Measurements from ENCODE around the gene CALHM6. TPM values are rescaled to one million over a fixed set of nuclear protein-coding genes. Genes with fewer than 3 reads are reported as not detected.

Gene CALHM6
- total RNA-seq, 2 experiments from 2014 or later: 3.1 to 3.4 TPM

DNA sequence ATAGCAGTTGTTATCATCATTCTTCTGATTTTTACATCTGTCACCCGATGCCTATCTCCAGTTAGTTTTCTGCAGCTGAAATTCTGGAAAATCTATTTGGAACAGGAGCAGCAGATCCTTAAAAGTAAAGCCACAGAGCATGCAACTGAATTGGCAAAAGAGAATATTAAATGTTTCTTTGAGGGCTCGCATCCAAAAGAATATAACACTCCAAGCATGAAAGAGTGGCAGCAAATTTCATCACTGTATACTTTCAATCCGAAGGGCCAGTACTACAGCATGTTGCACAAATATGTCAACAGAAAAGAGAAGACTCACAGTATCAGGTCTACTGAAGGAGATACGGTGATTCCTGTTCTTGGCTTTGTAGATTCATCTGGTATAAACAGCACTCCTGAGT, 2.1 kb downstream of the CALHM6 start:
- Mint-ChIP-seq H3K9me3 (no peaks in the 10 kb centered on the region), H3K4me1 (ENCODE audit: low read depth) (peaks cover 20% of the 10 kb centered on the region), H3K36me3 (ENCODE audit: low read depth) (no peaks in the 10 kb centered on the region), H3K4me3 (no peak overlapping the region), H3K27ac (no peak overlapping the region), H3K27me3 (ENCODE audit: low read depth) (peaks cover 22% of the 10 kb centered on the region)
- CTCF ChIA-PET: interaction anchor here (0.7 to 1.4 kb wide), 4 partner anchors 18 to 175 kb away, joined by 3 to 4 read pairs (median 4); no protein-coding TSS in a partner anchor
- intact Hi-C loops (cut with micrococcal nuclease): loop anchor here (2.0 to 10.0 kb wide), 4 partner anchors 91 to 452 kb away; partner anchors contain the start of genes DSE and NT5DC1
- DNase-seq: no peak

- peaks cover 19% of the 10 kb centered on the region for H3K27me3 Mint-ChIP-seq (ENCODE audit: low read depth)
- intact Hi-C loops (cut with micrococcal nuclease): loop anchor here (10.0 kb wide), 1 partner anchor 360 kb away; the partner anchor contains the start of gene NT5DC1
- CTCF ChIA-PET: interaction anchor here (0.8 kb wide), 1 partner anchor 21 kb away, joined by 5 read pairs; no protein-coding TSS in a partner anchor
- H3K27ac Mint-ChIP-seq: no peak overlapping the region
- H3K36me3 Mint-ChIP-seq (ENCODE audit: low read depth): no peaks in the 10 kb centered on the region
- H3K4me3 Mint-ChIP-seq: no peak overlapping the region
- H3K9me3 Mint-ChIP-seq: no peaks in the 10 kb centered on the region
- peaks cover 20% of the 10 kb centered on the region for H3K4me1 Mint-ChIP-seq (ENCODE audit: low read depth)
- DNase-seq: no peak
Measured at GRCh38 chr6:116465246-116465645, 4.1 kb downstream of the CALHM6 start.

DNA sequence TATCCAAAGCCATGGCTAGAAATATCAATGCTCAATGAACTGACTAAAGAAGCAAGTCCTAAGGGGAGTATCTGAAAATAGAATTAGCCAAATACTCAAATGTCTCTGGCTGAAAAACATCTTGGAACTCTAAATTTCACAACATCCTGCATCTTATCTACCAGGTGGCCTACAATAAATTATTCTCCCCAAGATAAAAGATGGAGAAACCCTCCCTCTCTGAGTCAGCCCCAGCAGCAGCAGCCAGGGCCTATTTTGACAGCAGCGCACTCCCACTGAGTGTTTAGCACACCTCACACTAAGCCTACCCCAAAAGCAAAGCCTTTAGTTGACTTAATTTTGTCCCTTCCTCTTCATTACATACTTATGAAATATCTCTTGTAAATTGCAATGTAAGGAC, 5.9 kb downstream of the CALHM6 start:
- intact Hi-C loops (cut with micrococcal nuclease): loop anchor here (10.0 kb wide), 1 partner anchor 362 kb away; the partner anchor contains the start of gene NT5DC1
- Mint-ChIP-seq H3K36me3 (ENCODE audit: low read depth) (no peaks in the 10 kb centered on the region), H3K27me3 (ENCODE audit: low read depth) (peaks cover 12% of the 10 kb centered on the region), H3K27ac (no peak overlapping the region), H3K4me1 (ENCODE audit: low read depth) (peaks cover 14% of the 10 kb centered on the region), H3K4me3 (no peak overlapping the region), H3K9me3 (no peaks in the 10 kb centered on the region)
- CTCF ChIA-PET: no interaction called here
- no peak for DNase-seq

GRCh38 chr6:116467514-116467913, 6.3 kb downstream of the CALHM6 start:
- H3K4me1 Mint-ChIP-seq (ENCODE audit: low read depth): peaks cover 12% of the 10 kb centered on the region
- peaks cover 10% of the 10 kb centered on the region for H3K27me3 Mint-ChIP-seq (ENCODE audit: low read depth)
- H3K9me3 Mint-ChIP-seq: no peaks in the 10 kb centered on the region
- DNase-seq: no peak
- no peaks in the 10 kb centered on the region for H3K36me3 Mint-ChIP-seq (ENCODE audit: low read depth)
- intact Hi-C loops (cut with micrococcal nuclease): loop anchor here (10.0 kb wide), 1 partner anchor 363 kb away; the partner anchor contains the start of gene NT5DC1
- H3K4me3 Mint-ChIP-seq: no peak overlapping the region
- CTCF ChIA-PET: no interaction called here
- no peak overlapping the region for H3K27ac Mint-ChIP-seq

GRCh38 chr6:116468293-116468692, 7.1 kb downstream of the CALHM6 start:
- DNase-seq: no peak
- Mint-ChIP-seq H3K36me3 (ENCODE audit: low read depth) (no peaks in the 10 kb centered on the region), H3K4me3 (no peak overlapping the region), H3K27me3 (ENCODE audit: low read depth) (peaks cover 3% of the 10 kb centered on the region), H3K9me3 (no peaks in the 10 kb centered on the region), H3K27ac (no peak overlapping the region), H3K4me1 (ENCODE audit: low read depth) (peaks cover 10% of the 10 kb centered on the region)
- CTCF ChIA-PET: interaction anchor here (0.6 kb wide), 1 partner anchor 17 kb away, joined by 4 read pairs; no protein-coding TSS in a partner anchor
- intact Hi-C loops (cut with micrococcal nuclease): loop anchor here (10.0 kb wide), 1 partner anchor 363 kb away; the partner anchor contains the start of gene NT5DC1

- Mint-ChIP-seq H3K9me3 (no peaks in the 10 kb centered on the region), H3K4me1 (ENCODE audit: low read depth) (peaks cover 18% of the 10 kb centered on the region), H3K27ac (no peak overlapping the region), H3K27me3 (ENCODE audit: low read depth) (no peaks in the 10 kb centered on the region), H3K4me3 (no peak overlapping the region), H3K36me3 (ENCODE audit: low read depth) (no peaks in the 10 kb centered on the region)
- CTCF ChIA-PET: no interaction called here
- DNase-seq: no peak
- intact Hi-C loops (cut with micrococcal nuclease): no loop called here
Measured at GRCh38 chr6:116471531-116471930, 10.4 kb downstream of the CALHM6 start.

DNA sequence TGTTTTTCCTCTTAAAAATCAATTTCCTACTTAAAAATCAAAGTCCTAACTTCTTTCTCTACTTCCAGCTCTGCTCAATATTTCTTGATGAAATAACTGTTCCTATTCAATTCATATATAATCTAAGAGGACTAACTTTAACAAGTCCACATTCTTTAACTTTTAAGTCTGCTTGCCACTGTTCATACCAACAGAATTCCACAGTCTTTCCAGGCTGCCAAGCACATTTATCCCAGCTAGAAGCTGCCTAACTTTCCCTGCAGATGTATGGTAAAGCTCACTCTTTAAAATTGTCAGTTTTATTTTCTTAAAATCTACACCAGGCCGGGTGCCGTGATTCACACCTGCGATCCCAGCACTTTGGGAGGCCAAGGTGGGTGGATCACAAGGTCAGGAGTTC, 11.5 kb downstream of the CALHM6 start:
- H3K27ac Mint-ChIP-seq: no peak overlapping the region
- no peak for DNase-seq
- H3K27me3 Mint-ChIP-seq (ENCODE audit: low read depth): no peaks in the 10 kb centered on the region
- H3K4me3 Mint-ChIP-seq: no peak overlapping the region
- H3K9me3 Mint-ChIP-seq: no peaks in the 10 kb centered on the region
- no peaks in the 10 kb centered on the region for H3K36me3 Mint-ChIP-seq (ENCODE audit: low read depth)
- H3K4me1 Mint-ChIP-seq (ENCODE audit: low read depth): peaks cover 18% of the 10 kb centered on the region
- intact Hi-C loops (cut with micrococcal nuclease): no loop called here
- CTCF ChIA-PET: no interaction called here

GRCh38 chr6:116475141-116475540, 14.0 kb downstream of the CALHM6 start:
- intact Hi-C loops (cut with micrococcal nuclease): loop anchor here (5.0 kb wide), 1 partner anchor 453 kb away; no protein-coding TSS in a partner anchor
- no peaks in the 10 kb centered on the region for H3K9me3 Mint-ChIP-seq
- DNase-seq: no peak
- no peak overlapping the region for H3K4me3 Mint-ChIP-seq
- peaks cover 3% of the 10 kb centered on the region for H3K27me3 Mint-ChIP-seq (ENCODE audit: low read depth)
- peaks cover 18% of the 10 kb centered on the region for H3K4me1 Mint-ChIP-seq (ENCODE audit: low read depth)
- CTCF ChIA-PET: no interaction called here
- H3K36me3 Mint-ChIP-seq (ENCODE audit: low read depth): no peaks in the 10 kb centered on the region
- no peak overlapping the region for H3K27ac Mint-ChIP-seq

GRCh38 chr6:116476002-116476678, 15.0 kb downstream of the CALHM6 start:
- CTCF ChIA-PET: no interaction called here
- H3K27me3 Mint-ChIP-seq (ENCODE audit: low read depth): peaks cover 3% of the 10 kb centered on the region
- H3K4me3 Mint-ChIP-seq: no peak overlapping the region
- peaks cover 18% of the 10 kb centered on the region for H3K4me1 Mint-ChIP-seq (ENCODE audit: low read depth)
- H3K27ac Mint-ChIP-seq: no peak overlapping the region
- peak; percentile 25 for DNase-seq
- H3K9me3 Mint-ChIP-seq: no peaks in the 10 kb centered on the region
- no peaks in the 10 kb centered on the region for H3K36me3 Mint-ChIP-seq (ENCODE audit: low read depth)
- intact Hi-C loops (cut with micrococcal nuclease): loop anchor here (5.0 kb wide), 1 partner anchor 454 kb away; no protein-coding TSS in a partner anchor

DNA sequence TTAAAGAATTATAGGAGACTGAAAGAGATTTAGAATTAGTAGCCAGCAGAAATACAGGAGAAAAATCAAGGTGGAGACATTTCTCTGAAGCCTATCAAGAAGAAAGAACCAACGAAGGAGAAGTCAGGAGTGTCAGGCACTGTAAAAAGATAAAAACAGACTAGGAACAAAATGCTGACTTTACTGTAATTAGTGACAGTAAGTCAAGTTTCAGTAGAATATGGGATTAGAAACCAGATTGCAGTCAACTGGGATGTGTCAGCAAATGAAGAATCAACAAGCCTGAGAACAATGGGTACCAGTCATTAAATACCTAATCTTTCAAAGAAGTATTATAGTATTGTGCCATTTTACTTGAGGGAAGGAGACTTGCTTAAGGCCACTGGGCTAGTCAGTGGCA, 21.6 kb downstream of the CALHM6 start:
- no peaks in the 10 kb centered on the region for H3K36me3 Mint-ChIP-seq (ENCODE audit: low read depth)
- no peaks in the 10 kb centered on the region for H3K9me3 Mint-ChIP-seq
- intact Hi-C loops (cut with micrococcal nuclease): no loop called here
- H3K27ac Mint-ChIP-seq: no peak overlapping the region
- H3K27me3 Mint-ChIP-seq (ENCODE audit: low read depth): peaks cover 7% of the 10 kb centered on the region
- no peak for DNase-seq
- H3K4me1 Mint-ChIP-seq (ENCODE audit: low read depth): no peaks in the 10 kb centered on the region
- CTCF ChIA-PET: no interaction called here
- H3K4me3 Mint-ChIP-seq: no peak overlapping the region

DNA sequence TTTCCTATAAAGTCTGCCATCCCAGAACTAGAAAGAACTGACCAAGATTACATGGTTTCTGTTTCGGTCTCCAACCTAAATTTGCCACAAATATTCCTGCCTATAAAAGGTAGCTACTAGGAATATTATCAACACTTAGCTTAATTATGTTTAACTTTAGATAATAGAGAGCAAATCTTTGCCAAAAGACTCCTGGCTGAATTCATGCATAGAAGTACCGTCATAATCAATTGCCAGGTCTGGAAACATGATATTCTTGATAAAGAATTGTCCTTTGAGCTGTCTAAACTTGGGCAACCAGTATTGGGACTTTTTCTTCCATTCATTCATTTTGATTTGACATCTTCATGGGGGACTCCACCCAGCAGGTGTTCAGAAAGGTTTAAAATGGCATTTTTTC, 22.4 kb downstream of the CALHM6 start:
- H3K27ac Mint-ChIP-seq: no peak overlapping the region
- no peak overlapping the region for H3K4me3 Mint-ChIP-seq
- intact Hi-C loops (cut with micrococcal nuclease): no loop called here
- H3K9me3 Mint-ChIP-seq: no peaks in the 10 kb centered on the region
- no peaks in the 10 kb centered on the region for H3K4me1 Mint-ChIP-seq (ENCODE audit: low read depth)
- H3K27me3 Mint-ChIP-seq (ENCODE audit: low read depth): peaks cover 5% of the 10 kb centered on the region
- no peak for DNase-seq
- H3K36me3 Mint-ChIP-seq (ENCODE audit: low read depth): no peaks in the 10 kb centered on the region
- CTCF ChIA-PET: no interaction called here

GRCh38 chr6:116485559-116486184, 24.5 kb downstream of the CALHM6 start:
- Mint-ChIP-seq H3K27me3 (ENCODE audit: low read depth) (peaks cover 7% of the 10 kb centered on the region), H3K36me3 (ENCODE audit: low read depth) (no peaks in the 10 kb centered on the region), H3K4me1 (ENCODE audit: low read depth) (no peaks in the 10 kb centered on the region), H3K9me3 (no peaks in the 10 kb centered on the region), H3K4me3 (no peak overlapping the region), H3K27ac (no peak overlapping the region)
- no peak for DNase-seq
- intact Hi-C loops (cut with micrococcal nuclease): no loop called here
- CTCF ChIA-PET: interaction anchor here (0.6 kb wide), 1 partner anchor 17 kb away, joined by 4 read pairs; no protein-coding TSS in a partner anchor

Data from activated naive CD4-positive, alpha-beta T cell treated with anti-CD3 and anti-CD28 coated beads for 36 hours (primary cell).